Measurements from ENCODE around the gene CAPN10.

DNA sequence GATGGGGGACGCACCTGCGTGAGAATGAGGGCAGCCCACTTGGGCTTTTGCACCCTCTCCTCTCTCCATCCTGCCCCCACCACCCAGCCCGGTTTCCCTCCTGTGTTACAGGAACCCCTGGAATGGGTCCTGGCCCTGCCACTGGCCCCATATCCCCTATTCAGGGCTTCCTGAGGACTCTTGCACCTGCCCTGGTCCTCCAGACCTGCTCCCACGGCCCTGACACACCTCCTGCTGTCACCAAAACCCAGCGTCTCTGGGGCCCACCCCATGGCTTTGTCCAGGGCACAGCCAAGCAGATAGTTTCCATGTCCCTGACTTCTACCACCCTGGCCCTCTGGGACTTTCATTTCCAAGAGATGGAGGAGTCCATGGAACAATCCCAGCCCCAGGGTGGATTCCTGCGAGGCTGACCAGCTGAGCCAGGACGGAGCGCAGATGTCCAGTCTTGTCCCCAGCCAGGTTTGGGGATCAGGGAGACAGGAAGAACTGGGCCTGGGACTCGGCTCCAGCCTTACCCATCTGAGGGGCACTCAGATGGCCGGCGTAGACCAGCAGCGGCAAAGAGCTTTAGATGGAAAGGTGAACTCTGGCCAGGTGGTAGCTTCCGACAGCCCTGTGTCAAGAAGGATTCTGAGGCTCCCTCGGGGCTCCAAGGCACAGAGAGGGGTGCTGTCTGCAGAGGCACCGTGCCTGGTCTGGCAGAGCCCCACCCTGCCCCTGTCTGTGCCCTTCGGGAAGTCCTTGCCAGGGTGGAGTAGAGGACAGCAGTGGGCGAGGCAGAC, 50.8 kb downstream of the CAPN10 start:
- TF ChIP-seq, protein P1, sequence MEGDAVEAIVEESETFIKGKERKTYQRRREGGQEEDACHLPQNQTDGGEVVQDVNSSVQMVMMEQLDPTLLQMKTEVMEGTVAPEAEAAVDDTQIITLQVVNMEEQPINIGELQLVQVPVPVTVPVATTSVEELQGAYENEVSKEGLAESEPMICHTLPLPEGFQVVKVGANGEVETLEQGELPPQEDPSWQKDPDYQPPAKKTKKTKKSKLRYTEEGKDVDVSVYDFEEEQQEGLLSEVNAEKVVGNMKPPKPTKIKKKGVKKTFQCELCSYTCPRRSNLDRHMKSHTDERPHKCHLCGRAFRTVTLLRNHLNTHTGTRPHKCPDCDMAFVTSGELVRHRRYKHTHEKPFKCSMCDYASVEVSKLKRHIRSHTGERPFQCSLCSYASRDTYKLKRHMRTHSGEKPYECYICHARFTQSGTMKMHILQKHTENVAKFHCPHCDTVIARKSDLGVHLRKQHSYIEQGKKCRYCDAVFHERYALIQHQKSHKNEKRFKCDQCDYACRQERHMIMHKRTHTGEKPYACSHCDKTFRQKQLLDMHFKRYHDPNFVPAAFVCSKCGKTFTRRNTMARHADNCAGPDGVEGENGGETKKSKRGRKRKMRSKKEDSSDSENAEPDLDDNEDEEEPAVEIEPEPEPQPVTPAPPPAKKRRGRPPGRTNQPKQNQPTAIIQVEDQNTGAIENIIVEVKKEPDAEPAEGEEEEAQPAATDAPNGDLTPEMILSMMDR (IDR thresholded peaks at IDR 0.05), result no peak
- no peak for TF ChIP-seq POLR2A (IDR thresholded peaks at IDR 0.05)
